GM06990 (cell line): ENCODE results near the gene LILRB3.

Experiments
- DNase-seq: peaks from one replicate; pipeline ENCODE4 v3.0.0-alpha.2; 2011; ENCODE audit not compliant: insufficient read length; ENCODE audit errors: extremely low read depth
- H3K27me3 ChIP-seq: replicated peaks from 2 replicates; pipeline ENCODE4 v1.6.0; 2011; ENCODE audit warnings: low read length; ENCODE audit not compliant: control insufficient read depth, insufficient read depth
- H3K36me3 ChIP-seq: 2 replicates; pipeline ENCODE4 v1.5.1; 2011; ENCODE audit warnings: low read length; ENCODE audit not compliant: control insufficient read depth, insufficient read depth
- H3K4me3 ChIP-seq: replicated peaks from 2 replicates; pipeline ENCODE4 v1.5.1; 2011; ENCODE audit warnings: low read depth, mild to moderate bottlenecking, control low read depth, low read length
- TF ChIP-seq, protein P1 (sequence below): IDR thresholded peaks from 2 replicates; pipeline ENCODE4 v1.5.1; 2011; ENCODE audit warnings: low read length, control low read depth, mild to moderate bottlenecking, inconsistent platforms; ENCODE audit not compliant: insufficient read depth, poor library complexity, severe bottlenecking

LILRB3 gene

DNA sequence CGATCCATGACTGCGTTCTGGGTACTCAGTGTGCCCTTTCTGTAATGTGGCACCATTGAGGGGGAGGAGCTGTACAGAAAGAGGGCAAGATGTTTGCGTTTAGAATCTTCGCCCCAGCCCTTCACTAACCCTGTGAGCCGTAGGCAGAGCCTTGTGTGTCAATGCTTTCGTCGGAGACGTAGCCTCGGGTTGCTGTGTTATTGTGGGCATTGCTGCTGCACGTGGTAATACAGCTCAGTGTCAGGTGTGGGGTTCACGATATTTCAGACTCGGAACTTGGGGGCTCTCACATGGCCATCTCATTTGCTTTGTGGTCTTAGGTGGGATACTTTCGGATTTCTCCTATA, 16.0 kb downstream of the LILRB3 start:
- Histone ChIP-seq H3K36me3 (peaks cover 33% of the 10 kb centered on the region), H3K27me3 (no peaks in the 10 kb centered on the region), H3K4me3 (no peak overlapping the region)
- DNase-seq: no peak
- TF ChIP-seq, protein P1, sequence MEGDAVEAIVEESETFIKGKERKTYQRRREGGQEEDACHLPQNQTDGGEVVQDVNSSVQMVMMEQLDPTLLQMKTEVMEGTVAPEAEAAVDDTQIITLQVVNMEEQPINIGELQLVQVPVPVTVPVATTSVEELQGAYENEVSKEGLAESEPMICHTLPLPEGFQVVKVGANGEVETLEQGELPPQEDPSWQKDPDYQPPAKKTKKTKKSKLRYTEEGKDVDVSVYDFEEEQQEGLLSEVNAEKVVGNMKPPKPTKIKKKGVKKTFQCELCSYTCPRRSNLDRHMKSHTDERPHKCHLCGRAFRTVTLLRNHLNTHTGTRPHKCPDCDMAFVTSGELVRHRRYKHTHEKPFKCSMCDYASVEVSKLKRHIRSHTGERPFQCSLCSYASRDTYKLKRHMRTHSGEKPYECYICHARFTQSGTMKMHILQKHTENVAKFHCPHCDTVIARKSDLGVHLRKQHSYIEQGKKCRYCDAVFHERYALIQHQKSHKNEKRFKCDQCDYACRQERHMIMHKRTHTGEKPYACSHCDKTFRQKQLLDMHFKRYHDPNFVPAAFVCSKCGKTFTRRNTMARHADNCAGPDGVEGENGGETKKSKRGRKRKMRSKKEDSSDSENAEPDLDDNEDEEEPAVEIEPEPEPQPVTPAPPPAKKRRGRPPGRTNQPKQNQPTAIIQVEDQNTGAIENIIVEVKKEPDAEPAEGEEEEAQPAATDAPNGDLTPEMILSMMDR: no peak

DNA sequence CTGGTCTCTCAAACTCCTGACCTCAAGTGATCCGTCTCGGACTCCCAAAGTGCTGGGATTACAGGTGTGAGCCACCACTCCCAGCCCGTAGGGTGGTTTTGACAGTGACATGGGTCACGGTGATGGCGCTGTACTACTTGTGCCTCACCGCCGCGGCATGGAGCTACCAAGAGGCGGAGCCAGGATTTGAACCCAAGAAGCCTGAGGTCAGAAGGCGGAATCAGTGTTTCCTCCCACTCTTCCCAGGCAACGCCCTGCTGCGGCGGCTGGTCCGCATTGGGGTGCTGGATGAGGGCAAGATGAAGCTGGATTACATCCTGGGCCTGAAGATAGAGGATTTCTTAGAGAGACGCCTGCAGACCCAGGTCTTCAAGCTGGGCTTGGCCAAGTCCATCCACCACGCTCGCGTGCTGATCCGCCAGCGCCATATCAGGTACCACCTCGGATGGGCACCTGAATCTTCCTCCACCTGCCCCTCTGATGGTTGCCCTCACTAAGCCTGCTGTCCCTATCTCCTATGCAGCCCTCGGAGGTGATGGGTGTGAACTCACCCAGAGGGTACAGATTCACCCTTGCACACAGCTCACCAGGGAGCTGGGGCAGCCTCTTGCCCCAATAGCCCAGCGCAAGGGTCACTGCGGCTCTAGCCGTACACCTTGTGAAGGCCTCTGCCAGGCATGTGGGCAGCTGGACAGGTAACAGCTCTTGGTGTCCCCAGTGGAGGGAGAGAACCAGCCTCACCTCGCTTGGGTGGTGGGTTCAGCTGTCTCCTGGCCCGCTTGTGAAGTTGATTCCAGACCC, 16.6 kb downstream of the LILRB3 start:
- no peak for DNase-seq
- H3K36me3 ChIP-seq: peaks cover 36% of the 10 kb centered on the region
- no peak overlapping the region for H3K4me3 ChIP-seq
- TF ChIP-seq, protein P1: no peak
- H3K27me3 ChIP-seq: no peaks in the 10 kb centered on the region

DNA sequence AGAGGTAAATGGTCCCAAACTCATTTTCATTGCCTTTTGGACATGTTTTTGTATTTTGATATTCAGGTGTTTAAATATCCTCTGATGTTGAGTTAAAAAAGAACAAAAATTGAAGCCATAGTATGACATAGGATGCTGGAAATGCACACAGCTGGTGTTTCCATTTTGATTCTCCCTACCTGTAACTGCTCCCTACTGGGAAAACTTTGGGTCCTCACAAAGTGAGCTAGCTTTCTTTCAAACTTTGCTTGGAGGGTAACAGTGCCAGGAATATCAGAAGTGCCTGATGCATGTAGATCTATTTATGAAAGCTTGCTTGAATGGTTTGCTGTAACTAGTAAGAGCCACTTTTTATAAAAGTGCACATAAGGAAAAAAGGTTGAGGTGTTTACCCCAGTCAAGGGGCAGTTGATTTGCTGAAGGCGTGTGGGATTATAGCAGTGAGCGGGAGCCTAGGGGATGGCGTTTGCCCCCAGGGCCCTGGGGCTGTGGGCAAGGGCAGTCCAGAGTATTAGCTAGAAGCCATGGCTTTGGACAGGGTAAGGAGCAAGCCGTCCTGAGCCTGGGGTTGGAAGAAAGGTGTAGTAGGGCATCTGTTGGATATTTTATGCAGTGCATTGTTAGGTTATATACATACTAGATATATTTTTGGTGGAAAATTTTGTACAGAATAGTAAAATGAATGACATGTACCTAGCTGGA, 17.9 kb downstream of the LILRB3 start:
- peak overlapping the region; percentile 51 for H3K4me3 ChIP-seq
- DNase-seq: no peak
- TF ChIP-seq, protein P1: no peak

DNA sequence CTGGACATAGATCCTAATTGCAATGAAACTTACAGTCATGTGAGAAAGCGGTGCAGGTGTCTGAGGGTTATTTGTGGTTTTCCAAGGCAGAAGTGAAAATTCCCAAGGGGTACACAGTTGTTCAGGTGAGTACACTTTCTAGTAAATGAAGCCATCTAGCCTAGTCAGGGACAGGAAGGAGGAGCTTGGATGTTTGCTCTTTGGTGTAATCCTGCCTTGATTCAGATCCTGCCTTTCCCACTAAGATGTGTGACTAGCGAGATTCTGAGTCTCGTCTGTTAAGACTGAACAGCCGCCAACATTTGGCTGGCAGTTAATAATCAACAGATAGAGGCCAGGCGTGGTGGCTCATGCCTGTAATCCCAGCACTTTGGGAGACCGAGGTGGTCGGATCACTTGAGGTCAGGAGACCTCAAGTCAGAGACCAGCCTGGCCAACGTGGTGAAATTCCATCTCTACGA, 19.6 kb downstream of the LILRB3 start:
- DNase-seq: no peak
- peak overlapping the region; percentile 87 for H3K4me3 ChIP-seq
- TF ChIP-seq, protein P1: no peak
- H3K27me3 ChIP-seq: no peaks in the 10 kb centered on the region
- H3K36me3 ChIP-seq: peaks cover 30% of the 10 kb centered on the region

More for the DNA sequence above, 17.9 kb downstream of the LILRB3 start:
- H3K27me3 ChIP-seq: no peaks in the 10 kb centered on the region
- peaks cover 36% of the 10 kb centered on the region for H3K36me3 ChIP-seq

DNA sequence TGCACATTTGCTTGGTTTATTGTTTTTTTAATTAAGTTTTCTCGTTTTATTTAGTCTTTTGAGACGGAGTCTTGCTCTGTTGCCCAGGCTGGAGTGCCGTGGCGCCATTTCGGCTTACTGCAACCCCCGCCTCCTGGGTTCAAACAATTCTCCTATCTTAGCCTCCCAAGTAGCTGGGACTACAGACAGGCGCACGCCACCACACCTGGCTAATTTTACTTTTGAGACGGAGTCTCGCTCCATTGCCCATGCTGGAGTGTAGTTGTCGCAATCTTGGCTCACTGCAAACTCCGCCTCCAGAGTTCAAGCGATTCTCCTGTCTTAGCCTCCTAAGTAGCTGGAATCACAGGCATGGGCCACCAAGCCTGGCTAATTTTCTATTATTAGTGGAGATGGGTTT, 20.8 kb downstream of the LILRB3 start:
- Histone ChIP-seq H3K36me3 (peaks cover 27% of the 10 kb centered on the region), H3K27me3 (no peaks in the 10 kb centered on the region), H3K4me3 (peak overlapping the region; percentile 87)
- TF ChIP-seq, protein P1: no peak
- no peak for DNase-seq
